NCI-H1417 (cell line): Measurements from ENCODE around the gene TRIM27.
"Not testable (repeated sequence)": the region's sequence is repeated elsewhere in the genome, so short reads cannot be mapped to it uniquely, and the experiment has no call there.

Source experiments
- DNase-seq, 3 experiments: peaks; one replicate each; lab custom pipeline; 2025; lab: John Stamatoyannopoulos, UW

The TRIM27 gene

GRCh38 chr6:28896505-28897368 is 27.0 kb downstream of the TRIM27 start:
- peak; percentile 46 to 90 (median 82) for DNase-seq

GRCh38 chr6:28895131-28895812 is 28.5 kb downstream of the TRIM27 start:
- peak; percentile 88 to 98 (median 97) for DNase-seq

- no peak for DNase-seq
Observed at GRCh38 chr6:28893172-28893799, 30.5 kb downstream of the TRIM27 start.

- no peak for DNase-seq
Observed at GRCh38 chr6:28892525-28892924, 31.3 kb downstream of the TRIM27 start.

GRCh38 chr6:28887796-28888496 is 35.8 kb downstream of the TRIM27 start:
- no peak for DNase-seq

GRCh38 chr6:28886079-28886439 is 37.7 kb downstream of the TRIM27 start:
- DNase-seq: no peak

- DNase-seq: no peak
Observed at GRCh38 chr6:28884423-28885131, 39.2 kb downstream of the TRIM27 start.

- peak; percentile 66 to 87 (median 77) for DNase-seq
Observed at GRCh38 chr6:28880894-28881780, 42.6 kb downstream of the TRIM27 start.

- no peak for DNase-seq
Observed at GRCh38 chr6:28880519-28880893, 43.3 kb downstream of the TRIM27 start.

GRCh38 chr6:28876710-28877109 is 47.1 kb downstream of the TRIM27 start:
- DNase-seq: no peak

GRCh38 chr6:28875191-28875747 is 48.5 kb downstream of the TRIM27 start:
- DNase-seq: no peak

GRCh38 chr6:28872157-28872817 is 51.5 kb downstream of the TRIM27 start:
- not testable (repeated sequence) for DNase-seq

- no peak for DNase-seq
Observed at GRCh38 chr6:28871335-28872156, 52.2 kb downstream of the TRIM27 start.

- no peak for DNase-seq
Observed at GRCh38 chr6:28868873-28869272, 54.9 kb downstream of the TRIM27 start.

- peak in 1 of 3 experiments; percentile 57 for DNase-seq
Observed at GRCh38 chr6:28867086-28867409, 56.7 kb downstream of the TRIM27 start.

GRCh38 chr6:28866205-28867085 is 57.3 kb downstream of the TRIM27 start:
- DNase-seq: peak; percentile 45 to 75 (median 61)

- no peak for DNase-seq
Observed at GRCh38 chr6:28865401-28866204, 58.2 kb downstream of the TRIM27 start.
